Esophagus muscularis mucosa (tissue), 4 donors: ENCODE results near the gene PCDHB2. TPM values are rescaled to one million over a fixed set of nuclear protein-coding genes. Genes with fewer than 3 reads are reported as not detected.
"Not testable (repeated sequence)": the region's sequence is repeated elsewhere in the genome, so short reads cannot be mapped to it uniquely, and the experiment has no call there.

ENCODE experiments used
- DNase-seq: peaks from one replicate; pipeline ENCODE4 v3.0.0-alpha.2; 2017; ENCODE audit errors: extremely low spot score
- H3K27ac ChIP-seq, 4 donors: fragments of 200-600 bp; sonication (generic); replicated peaks in 1 of 4; 1 replicate in 3 of 4; 2 replicates in 1 of 4; pipeline ENCODE4 v1.5.1; 2016 to 2019; ENCODE audit warnings: mild to moderate bottlenecking in 1 of 4
- H3K27me3 ChIP-seq, 4 donors: fragments of 200-600 bp; sonication (generic); one replicate each; pipeline versions ENCODE4 v1.5.1 to v1.6.0; 2016 to 2019
- H3K36me3 ChIP-seq, 4 donors: fragments of 200-600 bp; sonication (generic); one replicate each; pipeline ENCODE4 v1.5.1; 2016 to 2019
- H3K4me1 ChIP-seq, 4 donors: fragments of 200-600 bp; sonication (generic); one replicate each; pipeline ENCODE4 v1.5.1; 2016 to 2019
- H3K4me3 ChIP-seq, 4 donors: fragments of 200-600 bp; sonication (generic); 1 replicate in 2 of 4; 2 replicates in 2 of 4; pipeline ENCODE4 v1.5.1; 2016 to 2019; ENCODE audit warnings: mild to moderate bottlenecking in 4 of 4, moderate library complexity in 1 of 4
- H3K9me3 ChIP-seq, 4 donors: fragments of 200-600 bp; sonication (generic); 1 replicate in 3 of 4; 2 replicates in 1 of 4; pipeline ENCODE4 v1.5.1; 2016 to 2019
- CTCF ChIP-seq, 3 experiments: fragments of 200-600 bp in 2 of 3; fragments of 450-650 bp in 1 of 3; sonication (generic) in 2 of 3; IDR thresholded peaks; one replicate each; pipeline ENCODE4 v1.5.1; 2017 to 2019; ENCODE audit warnings: antibody characterized with exemption in 3 of 3, mild to moderate bottlenecking in 2 of 3, moderate library complexity in 1 of 3
- EP300 ChIP-seq: sonication (generic); formaldehyde crosslinking; IDR thresholded peaks from one replicate; pipeline ENCODE4 v1.6.1; 2017; ENCODE audit warnings: antibody characterized with exemption
- POLR2A ChIP-seq: fragments of 450-650 bp; IDR thresholded peaks from one replicate; pipeline ENCODE4 v1.6.1; 2017; ENCODE audit warnings: antibody characterized with exemption, moderate library complexity, mild to moderate bottlenecking, low read depth
- POLR2AphosphoS5 ChIP-seq, 2 donors: sonication (generic); formaldehyde crosslinking; IDR thresholded peaks; one replicate each; pipeline ENCODE4 v1.6.1; 2017; ENCODE audit warnings: antibody characterized with exemption in 2 of 2
- WGBS: methylation state at CpG from one replicate; pipeline ENCODE4 v1.1.5; 2018; 5-methylcytosine and 5-hydroxymethylcytosine counted together
- intact Hi-C: fragments of 100-400 bp; cut with DNase I; formaldehyde crosslinking; loops from one replicate; pipeline ENCODE4 v1.15.1; 2023
- total RNA-seq, 4 donors: library from RNA; depleted of rRNA; stranded (reverse); fragments of >200 nt; gene quantifications; one replicate each; pipeline versions ENCODE4 v1.1.0 to v1.2.1, GENCODE V29; 2016

PCDHB2 gene
- total RNA-seq, 4 donors from 2014 or later: 2.1 to 3.2 (median 2.8) TPM

- intact Hi-C loops: no loop called here
- H3K4me1 ChIP-seq: no peaks in the 10 kb centered on the region
- no peak for DNase-seq
- peaks cover 0 to 69% (median 61%) of the 10 kb centered on the region in 4 donors for H3K9me3 ChIP-seq
- peak; percentile 10 to 19 (median 15) for TF ChIP-seq CTCF (IDR thresholded peaks at IDR 0.05)
- TF ChIP-seq EP300: no peak
- H3K4me3 ChIP-seq: peak within 1 kb of the TSS; percentile 7 to 39 (median 28)
- H3K27ac ChIP-seq: peak within 1 kb of the TSS in 2 of 4 donors; percentile 3 to 42
- H3K27me3 ChIP-seq: peaks cover 0 to 57% (median 0%) of the 10 kb centered on the region in 4 donors
- no peaks in the 10 kb centered on the region for H3K36me3 ChIP-seq
- WGBS: 11% methylated on average over 19 of the region's 19 CpGs
Observed at GRCh38 chr5:141100243-141100805, 5.9 kb downstream of the PCDHB2 start, which contains the start of gene PCDHB3. Gene PCDHB3 (plus strand): TSS chr5:141100473. CDS start chr5:141100650, 177 bp downstream.

GRCh38 chr5:141101059-141101458 is 6.6 kb downstream of the PCDHB2 start:
- peaks cover 0 to 68% (median 56%) of the 10 kb centered on the region in 4 donors for H3K9me3 ChIP-seq
- H3K4me1 ChIP-seq: no peaks in the 10 kb centered on the region
- peak overlapping the region; percentile 7 to 39 (median 28) for H3K4me3 ChIP-seq
- peaks cover 0 to 50% (median 0%) of the 10 kb centered on the region in 4 donors for H3K27me3 ChIP-seq
- TF ChIP-seq CTCF (IDR thresholded peaks at IDR 0.05): no peak
- TF ChIP-seq EP300: no peak
- no peak for TF ChIP-seq POLR2AphosphoS5 (IDR thresholded peaks at IDR 0.05)
- TF ChIP-seq POLR2A: no peak
- H3K36me3 ChIP-seq: no peaks in the 10 kb centered on the region
- 37% methylated on average over 19 of the region's 20 CpGs for WGBS
- no peak for DNase-seq
- peak overlapping the region in 1 of 4 donors; percentile 42 for H3K27ac ChIP-seq
- intact Hi-C loops: no loop called here

GRCh38 chr5:141102070-141102469 is 7.7 kb downstream of the PCDHB2 start:
- H3K4me3 ChIP-seq: not testable (repeated sequence)

GRCh38 chr5:141102471-141102870 is 8.1 kb downstream of the PCDHB2 start:
- Histone ChIP-seq H3K9me3 (peaks cover 0 to 63% (median 47%) of the 10 kb centered on the region in 4 donors), H3K27me3 (peaks cover 0 to 43% (median 0%) of the 10 kb centered on the region in 4 donors)
- intact Hi-C loops, DNase-seq, H3K4me1 ChIP-seq, H3K36me3 ChIP-seq, H3K27ac ChIP-seq, H3K4me3 ChIP-seq: not testable (repeated sequence)
- WGBS: 47% methylated on average over 6 of the region's 38 CpGs

More at GRCh38 chr5:141102070-141102469, 7.7 kb downstream of the PCDHB2 start:
- Histone ChIP-seq H3K27me3 (peaks cover 0 to 44% (median 0%) of the 10 kb centered on the region in 4 donors), H3K9me3 (peaks cover 0 to 64% (median 51%) of the 10 kb centered on the region in 4 donors)
- DNase-seq, H3K27ac ChIP-seq, H3K4me1 ChIP-seq, H3K36me3 ChIP-seq, intact Hi-C loops: not testable (repeated sequence)
- WGBS: 57% methylated on average over 13 of the region's 39 CpGs

DNA sequence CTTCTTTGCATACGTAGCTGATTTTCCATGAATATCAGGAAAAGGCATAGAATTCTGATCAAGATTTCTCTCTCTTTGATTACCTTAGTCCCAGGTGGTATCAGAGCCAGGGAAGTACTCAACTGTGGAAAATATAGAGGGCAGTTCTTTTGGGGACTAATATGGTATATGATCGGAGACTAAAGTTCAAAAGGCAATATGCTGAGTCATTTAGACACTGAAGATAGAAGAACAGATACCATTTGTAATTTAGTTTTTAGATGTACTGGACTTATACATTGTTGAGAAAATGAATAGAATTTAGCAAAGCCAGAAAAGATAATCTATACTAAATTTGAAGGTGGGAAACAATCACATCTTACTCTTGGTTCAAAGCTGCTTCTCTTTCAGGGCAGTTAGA is 10.9 kb downstream of the PCDHB2 start:
- H3K27ac ChIP-seq: no peak overlapping the region
- H3K4me1 ChIP-seq: no peaks in the 10 kb centered on the region
- intact Hi-C loops: no loop called here
- DNase-seq: no peak
- peaks cover 0 to 63% (median 28%) of the 10 kb centered on the region in 4 donors for H3K9me3 ChIP-seq
- H3K27me3 ChIP-seq: peaks cover 0 to 25% (median 0%) of the 10 kb centered on the region in 4 donors
- no peak overlapping the region for H3K4me3 ChIP-seq
- TF ChIP-seq EP300: no peak
- no peak for TF ChIP-seq POLR2AphosphoS5 (IDR thresholded peaks at IDR 0.05)
- TF ChIP-seq POLR2A: no peak
- TF ChIP-seq CTCF (IDR thresholded peaks at IDR 0.05): no peak
- 80% methylated on average over 2 of the region's 2 CpGs for WGBS
- no peaks in the 10 kb centered on the region for H3K36me3 ChIP-seq

GRCh38 chr5:141119250-141119649 is 24.8 kb downstream of the PCDHB2 start:
- peaks cover 0 to 26% (median 2%) of the 10 kb centered on the region in 4 donors for H3K27me3 ChIP-seq
- WGBS: 45% methylated on average over 2 of the region's 2 CpGs
- no peak overlapping the region for H3K27ac ChIP-seq
- no peaks in the 10 kb centered on the region for H3K4me1 ChIP-seq
- no peak overlapping the region for H3K4me3 ChIP-seq
- no peaks in the 10 kb centered on the region for H3K36me3 ChIP-seq
- intact Hi-C loops: no loop called here
- DNase-seq: no peak
- peaks cover 0 to 45% (median 41%) of the 10 kb centered on the region in 4 donors for H3K9me3 ChIP-seq
- no peak for TF ChIP-seq POLR2A
- no peak for TF ChIP-seq CTCF (IDR thresholded peaks at IDR 0.05)
